ENCODE results near the gene KRTAP5-5.
"Not testable (repeated sequence)": the region's sequence is repeated elsewhere in the genome, so short reads cannot be mapped to it uniquely, and the experiment has no call there.

Gene KRTAP5-5

GRCh38 chr11:1639666-1640065 lies 10.1 kb downstream of the KRTAP5-5 start:
- TF ChIP-seq EZH2 (IDR thresholded peaks at IDR 0.05) (no peak), FOXP2 (optimal IDR thresholded peaks at IDR 0.05; ENCODE audit: control extremely low read depth, extremely low read length, insufficient read depth) (no peak), POLR2AphosphoS5 (IDR thresholded peaks at IDR 0.05; ENCODE audit: borderline replicate concordance, low read depth, low read length) (no peak)
- DNase-seq (ENCODE audit: low read depth, low spot score) = no peak

DNA sequence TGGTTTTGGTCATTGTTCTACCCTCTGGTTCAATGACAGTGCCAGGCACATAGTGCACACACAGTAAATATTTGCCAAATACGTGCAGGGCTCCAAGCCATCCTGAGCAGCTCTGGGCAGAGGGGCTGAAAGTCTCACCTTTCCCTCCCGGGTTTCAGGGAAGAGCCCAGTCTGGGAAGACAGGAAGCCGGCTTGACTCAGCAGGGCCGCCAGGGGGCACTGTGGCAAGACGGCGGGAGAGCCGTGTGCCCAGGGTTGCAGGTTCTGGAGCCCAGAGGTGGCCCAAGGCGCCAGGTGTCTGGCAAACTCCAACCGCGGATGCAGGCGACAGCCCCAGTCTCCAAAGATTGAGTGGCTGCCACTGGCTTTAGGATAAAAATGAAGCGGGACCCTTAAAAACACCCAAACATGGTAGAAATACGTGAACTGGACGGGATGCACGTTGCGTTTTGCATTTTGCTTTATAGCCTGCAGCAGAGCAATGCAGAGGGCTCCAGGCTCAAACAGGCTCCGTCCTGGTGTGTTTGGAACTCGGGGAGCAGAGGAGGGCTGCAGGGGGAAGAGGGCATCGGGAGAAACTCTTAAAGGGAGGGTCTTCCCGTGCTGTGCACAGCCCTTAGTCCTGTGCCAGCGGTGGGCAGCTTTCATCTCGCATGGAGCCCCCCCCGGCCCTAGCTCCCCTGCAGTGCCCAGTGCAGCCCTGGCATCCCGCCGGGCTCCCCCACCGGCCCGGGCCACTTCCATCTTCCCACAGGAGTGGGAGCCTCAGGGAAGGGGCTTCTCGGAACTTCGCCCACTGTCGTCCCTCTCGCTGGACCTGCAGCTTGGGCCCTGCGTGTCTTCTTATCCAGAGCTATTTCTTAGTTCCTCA lies 10.7 kb downstream of the KRTAP5-5 start:
- Histone ChIP-seq H3K9me3 (ENCODE audit: low read depth, low read length) (no peaks in the 10 kb centered on the region), H3K9ac (ENCODE audit: insufficient read length) (no peak overlapping the region), H3K36me3 (ENCODE audit: insufficient read depth, low read length) (no peaks in the 10 kb centered on the region), H3K27ac (no peak overlapping the region), H3K4me3 (no peak overlapping the region)
- TF ChIP-seq POLR2AphosphoS5 (IDR thresholded peaks at IDR 0.05; ENCODE audit: borderline replicate concordance, low read depth, low read length) (no peak), EZH2 (IDR thresholded peaks at IDR 0.05) (no peak), FOXP2 (optimal IDR thresholded peaks at IDR 0.05; ENCODE audit: control extremely low read depth, extremely low read length, insufficient read depth) (no peak)
- no peak for DNase-seq (ENCODE audit: low read depth, low spot score)

More at GRCh38 chr11:1639666-1640065, 10.1 kb downstream of the KRTAP5-5 start:
- Histone ChIP-seq H3K4me3 (no peak overlapping the region), H3K9me3 (ENCODE audit: low read depth, low read length) (no peaks in the 10 kb centered on the region), H3K27ac (no peak overlapping the region), H3K36me3 (ENCODE audit: insufficient read depth, low read length) (no peaks in the 10 kb centered on the region), H3K9ac (ENCODE audit: insufficient read length) (no peak overlapping the region)

DNA sequence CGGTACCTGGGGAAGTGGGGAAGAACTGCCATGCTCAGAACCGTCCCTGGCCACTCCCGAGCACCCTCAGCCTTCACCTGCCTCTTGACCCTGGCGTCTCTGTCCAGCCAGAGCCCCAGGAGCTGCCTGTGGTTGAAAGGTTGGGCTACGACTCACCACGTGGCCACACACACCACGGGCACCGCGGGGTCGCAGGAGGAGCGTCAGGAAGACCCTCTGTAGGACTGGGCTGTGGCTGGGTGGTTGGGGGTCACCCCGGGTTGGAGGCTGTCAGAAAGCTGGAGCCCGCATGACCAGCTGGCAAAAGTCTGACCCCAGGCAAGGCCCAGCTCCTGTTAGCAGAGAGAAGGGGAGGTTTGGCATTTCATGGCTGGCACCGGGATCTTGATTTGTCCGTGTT lies 11.5 kb downstream of the KRTAP5-5 start:
- Histone ChIP-seq H3K36me3 (ENCODE audit: insufficient read depth, low read length) (no peaks in the 10 kb centered on the region), H3K27ac (no peak overlapping the region), H3K4me3 (no peak overlapping the region), H3K9me3 (ENCODE audit: low read depth, low read length) (no peaks in the 10 kb centered on the region), H3K9ac (ENCODE audit: insufficient read length) (no peak overlapping the region)
- TF ChIP-seq POLR2AphosphoS5 (IDR thresholded peaks at IDR 0.05; ENCODE audit: borderline replicate concordance, low read depth, low read length) = no peak
- TF ChIP-seq FOXP2 (optimal IDR thresholded peaks at IDR 0.05; ENCODE audit: control extremely low read depth, extremely low read length, insufficient read depth) = no peak
- no peak for TF ChIP-seq EZH2 (IDR thresholded peaks at IDR 0.05)
- no peak for DNase-seq (ENCODE audit: low read depth, low spot score)

DNA sequence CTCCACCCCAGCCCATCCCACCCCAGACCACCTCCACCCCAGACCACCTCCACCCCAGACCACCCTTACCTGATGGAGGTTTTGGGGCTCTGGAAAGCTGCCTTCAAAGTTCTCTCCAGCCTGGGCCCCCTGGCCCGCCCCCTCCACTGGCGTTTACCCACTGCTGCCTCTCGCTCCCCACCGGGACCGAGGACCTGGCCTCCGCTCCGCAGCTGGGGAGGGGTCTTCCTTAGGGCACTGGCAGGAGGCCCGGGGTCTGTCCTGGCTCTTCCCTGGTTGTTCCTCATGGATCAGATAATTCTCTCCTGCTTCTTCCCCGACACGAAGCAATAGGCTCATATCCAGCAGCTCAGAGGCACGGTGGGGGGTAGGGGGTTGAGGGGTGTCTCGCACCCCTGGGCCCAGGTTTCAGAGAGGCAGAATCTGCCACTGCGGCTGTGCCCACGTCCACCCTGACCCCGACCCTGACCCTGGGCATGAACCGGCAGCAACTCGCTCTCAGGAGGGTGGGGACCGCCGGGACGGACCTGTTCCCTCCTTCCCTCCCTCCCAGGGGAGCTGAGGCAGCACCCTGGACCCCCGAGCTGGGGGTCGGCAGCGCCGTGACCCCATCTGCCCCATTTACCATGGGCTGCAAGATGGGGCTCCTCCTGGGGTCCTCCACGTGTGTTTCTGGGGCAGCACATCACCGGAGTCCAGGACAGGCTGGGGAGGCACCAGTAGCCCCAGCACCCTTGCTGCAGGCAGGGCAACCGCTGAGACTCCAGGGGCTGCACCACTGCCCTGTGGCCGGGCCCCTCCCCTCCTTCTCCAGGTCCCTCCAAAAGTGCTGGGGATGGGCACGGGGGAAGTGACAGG lies 12.9 kb downstream of the KRTAP5-5 start:
- Histone ChIP-seq H3K27ac (no peak overlapping the region), H3K4me3 (no peak overlapping the region), H3K9ac (ENCODE audit: insufficient read length) (no peak overlapping the region), H3K9me3 (ENCODE audit: low read depth, low read length) (no peaks in the 10 kb centered on the region), H3K36me3 (ENCODE audit: insufficient read depth, low read length) (no peaks in the 10 kb centered on the region)
- TF ChIP-seq FOXP2 (optimal IDR thresholded peaks at IDR 0.05; ENCODE audit: control extremely low read depth, extremely low read length, insufficient read depth) = no peak
- no peak for TF ChIP-seq EZH2 (IDR thresholded peaks at IDR 0.05)
- no peak for TF ChIP-seq POLR2AphosphoS5 (IDR thresholded peaks at IDR 0.05; ENCODE audit: borderline replicate concordance, low read depth, low read length)
- no peak for DNase-seq (ENCODE audit: low read depth, low spot score)

DNA sequence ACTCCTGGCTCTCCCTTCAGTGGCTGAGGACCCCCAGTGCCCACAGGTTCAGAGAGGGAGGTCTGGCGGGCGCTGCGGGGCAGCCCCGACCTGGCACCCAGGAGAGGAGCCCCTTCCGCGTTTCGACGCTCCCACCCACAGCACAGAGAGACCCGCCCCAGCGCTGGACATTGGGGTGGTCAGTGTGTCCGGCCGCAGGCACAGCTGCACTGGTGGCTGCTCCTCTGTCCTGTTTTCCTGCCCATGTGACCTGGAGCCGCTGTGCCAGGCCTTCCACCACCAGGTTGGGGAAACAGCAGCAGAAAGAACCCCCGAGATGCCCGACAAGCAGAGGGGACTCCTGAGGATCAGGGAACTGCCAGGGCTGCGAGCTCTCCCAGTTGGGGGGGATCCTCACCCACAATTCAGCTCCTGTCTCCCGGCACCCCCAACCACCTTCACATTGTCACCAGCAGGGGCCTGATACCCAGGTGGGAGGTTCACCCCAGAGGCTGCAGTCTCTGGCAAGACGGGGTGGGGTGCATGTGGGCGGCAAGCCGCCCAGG lies 13.6 kb downstream of the KRTAP5-5 start:
- Histone ChIP-seq H3K27ac (no peak overlapping the region), H3K9ac (ENCODE audit: insufficient read length) (no peak overlapping the region), H3K9me3 (ENCODE audit: low read depth, low read length) (no peaks in the 10 kb centered on the region), H3K36me3 (ENCODE audit: insufficient read depth, low read length) (no peaks in the 10 kb centered on the region), H3K4me3 (no peak overlapping the region)
- no peak for DNase-seq (ENCODE audit: low read depth, low spot score)
- TF ChIP-seq POLR2AphosphoS5 (IDR thresholded peaks at IDR 0.05; ENCODE audit: borderline replicate concordance, low read depth, low read length) = no peak

GRCh38 chr11:1644601-1645356 lies 15.2 kb downstream of the KRTAP5-5 start:
- Histone ChIP-seq H3K9me3 (ENCODE audit: low read depth, low read length) (no peaks in the 10 kb centered on the region), H3K27ac (no peak overlapping the region), H3K4me3 (no peak overlapping the region), H3K9ac (ENCODE audit: insufficient read length) (no peak overlapping the region), H3K36me3 (ENCODE audit: insufficient read depth, low read length) (no peaks in the 10 kb centered on the region)
- no peak for DNase-seq (ENCODE audit: low read depth, low spot score)
- no peak for TF ChIP-seq FOXP2 (optimal IDR thresholded peaks at IDR 0.05; ENCODE audit: control extremely low read depth, extremely low read length, insufficient read depth)
- TF ChIP-seq POLR2AphosphoS5 (IDR thresholded peaks at IDR 0.05; ENCODE audit: borderline replicate concordance, low read depth, low read length) = no peak
- TF ChIP-seq EZH2 (IDR thresholded peaks at IDR 0.05) = no peak

DNA sequence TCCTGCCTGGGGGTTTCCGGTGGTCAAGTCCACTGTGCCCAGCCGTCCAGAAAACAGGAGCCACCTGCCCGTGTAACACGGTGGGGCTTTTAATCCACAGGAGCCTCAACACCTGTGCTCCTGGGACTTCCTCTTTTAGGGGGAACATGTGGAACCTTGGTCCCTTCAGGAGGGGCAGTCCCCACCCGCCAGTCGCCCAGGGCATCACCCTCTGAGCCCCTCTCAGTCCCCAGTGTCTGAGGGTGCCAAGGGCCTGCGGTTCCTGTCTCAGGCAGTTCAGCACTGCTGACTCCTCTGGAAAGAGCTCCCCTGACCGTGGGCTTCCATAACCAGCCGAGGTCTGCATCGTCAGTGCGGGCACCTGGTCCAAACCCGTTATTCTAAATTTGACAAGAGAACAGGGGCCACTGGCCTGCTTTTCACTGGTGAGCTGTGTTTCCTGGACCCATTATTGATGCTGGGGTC lies 15.8 kb downstream of the KRTAP5-5 start:
- Histone ChIP-seq H3K27ac (no peak overlapping the region), H3K9me3 (ENCODE audit: low read depth, low read length) (no peaks in the 10 kb centered on the region), H3K36me3 (ENCODE audit: insufficient read depth, low read length) (no peaks in the 10 kb centered on the region), H3K9ac (ENCODE audit: insufficient read length) (no peak overlapping the region), H3K4me3 (no peak overlapping the region)
- no peak for TF ChIP-seq POLR2AphosphoS5 (IDR thresholded peaks at IDR 0.05; ENCODE audit: borderline replicate concordance, low read depth, low read length)
- TF ChIP-seq EZH2 (IDR thresholded peaks at IDR 0.05) = no peak
- no peak for TF ChIP-seq FOXP2 (optimal IDR thresholded peaks at IDR 0.05; ENCODE audit: control extremely low read depth, extremely low read length, insufficient read depth)
- no peak for DNase-seq (ENCODE audit: low read depth, low spot score)

- not testable (repeated sequence) for H3K9ac ChIP-seq (ENCODE audit: insufficient read length); H3K36me3 ChIP-seq (ENCODE audit: insufficient read depth, low read length); H3K9me3 ChIP-seq (ENCODE audit: low read depth, low read length); H3K4me3 ChIP-seq; DNase-seq (ENCODE audit: low read depth, low spot score); H3K27ac ChIP-seq
Observed at GRCh38 chr11:1646540-1646939, 17.0 kb downstream of the KRTAP5-5 start.

Measured in SK-N-MC (cell line).